ENCODE results near the gene IFT57.

Gene IFT57

DNA sequence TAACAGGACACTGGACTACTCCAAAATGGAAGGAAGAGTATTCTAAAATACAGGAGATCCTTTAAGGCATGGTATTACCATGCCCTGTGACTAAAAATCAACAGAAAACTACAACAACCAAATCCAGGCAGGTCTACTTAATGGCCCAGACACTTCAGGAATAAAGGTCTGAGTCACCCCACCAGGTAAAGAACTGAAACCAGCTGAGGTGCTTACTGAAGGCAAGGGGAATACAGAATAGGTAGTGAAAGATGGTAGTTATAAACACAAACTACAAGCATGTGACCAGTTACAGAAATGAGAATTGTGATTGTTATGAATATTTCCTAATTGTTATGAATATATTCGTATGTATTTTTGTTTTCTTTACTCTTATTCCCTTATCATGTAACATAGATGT, 13.4 kb downstream of the IFT57 start:
- TF ChIP-seq NFIC (IDR thresholded peaks at IDR 0.05) (no peak), EP300 (IDR thresholded peaks at IDR 0.05; ENCODE audit: borderline replicate concordance) (no peak), ZBTB7A (IDR thresholded peaks at IDR 0.05; ENCODE audit: low read depth) (no peak), TCF12 (IDR thresholded peaks at IDR 0.05; ENCODE audit: low read depth) (no peak), EGR1 (IDR thresholded peaks at IDR 0.05) (no peak), RAD21 (IDR thresholded peaks at IDR 0.05; ENCODE audit: low read depth) (no peak)
- TF ChIP-seq, protein P1, sequence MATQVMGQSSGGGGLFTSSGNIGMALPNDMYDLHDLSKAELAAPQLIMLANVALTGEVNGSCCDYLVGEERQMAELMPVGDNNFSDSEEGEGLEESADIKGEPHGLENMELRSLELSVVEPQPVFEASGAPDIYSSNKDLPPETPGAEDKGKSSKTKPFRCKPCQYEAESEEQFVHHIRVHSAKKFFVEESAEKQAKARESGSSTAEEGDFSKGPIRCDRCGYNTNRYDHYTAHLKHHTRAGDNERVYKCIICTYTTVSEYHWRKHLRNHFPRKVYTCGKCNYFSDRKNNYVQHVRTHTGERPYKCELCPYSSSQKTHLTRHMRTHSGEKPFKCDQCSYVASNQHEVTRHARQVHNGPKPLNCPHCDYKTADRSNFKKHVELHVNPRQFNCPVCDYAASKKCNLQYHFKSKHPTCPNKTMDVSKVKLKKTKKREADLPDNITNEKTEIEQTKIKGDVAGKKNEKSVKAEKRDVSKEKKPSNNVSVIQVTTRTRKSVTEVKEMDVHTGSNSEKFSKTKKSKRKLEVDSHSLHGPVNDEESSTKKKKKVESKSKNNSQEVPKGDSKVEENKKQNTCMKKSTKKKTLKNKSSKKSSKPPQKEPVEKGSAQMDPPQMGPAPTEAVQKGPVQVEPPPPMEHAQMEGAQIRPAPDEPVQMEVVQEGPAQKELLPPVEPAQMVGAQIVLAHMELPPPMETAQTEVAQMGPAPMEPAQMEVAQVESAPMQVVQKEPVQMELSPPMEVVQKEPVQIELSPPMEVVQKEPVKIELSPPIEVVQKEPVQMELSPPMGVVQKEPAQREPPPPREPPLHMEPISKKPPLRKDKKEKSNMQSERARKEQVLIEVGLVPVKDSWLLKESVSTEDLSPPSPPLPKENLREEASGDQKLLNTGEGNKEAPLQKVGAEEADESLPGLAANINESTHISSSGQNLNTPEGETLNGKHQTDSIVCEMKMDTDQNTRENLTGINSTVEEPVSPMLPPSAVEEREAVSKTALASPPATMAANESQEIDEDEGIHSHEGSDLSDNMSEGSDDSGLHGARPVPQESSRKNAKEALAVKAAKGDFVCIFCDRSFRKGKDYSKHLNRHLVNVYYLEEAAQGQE (IDR thresholded peaks at IDR 0.05; ENCODE audit: low read depth): no peak

DNA sequence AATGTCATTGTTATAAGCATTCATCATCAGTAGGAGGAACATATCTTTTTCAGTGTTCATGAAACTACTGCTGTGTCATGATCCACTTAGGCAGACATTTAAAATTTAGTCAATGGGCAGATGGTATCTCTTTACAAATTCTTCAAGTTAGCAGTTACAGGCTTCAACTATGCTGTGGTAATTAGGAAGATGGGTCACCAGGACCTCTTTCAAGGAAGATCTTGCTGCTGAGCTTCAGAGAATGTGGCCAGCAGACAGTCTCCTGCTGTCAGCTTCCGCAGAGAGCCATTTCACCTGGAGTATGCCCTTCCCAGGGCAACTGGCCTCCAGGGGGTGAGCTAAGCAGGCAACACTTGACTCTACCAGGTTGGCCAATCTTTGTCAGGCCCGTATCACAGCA, 19.4 kb downstream of the IFT57 start:
- no peak for TF ChIP-seq RAD21 (IDR thresholded peaks at IDR 0.05; ENCODE audit: low read depth)
- TF ChIP-seq CEBPB (IDR thresholded peaks at IDR 0.05): no peak
- no peak for TF ChIP-seq ZBTB7A (IDR thresholded peaks at IDR 0.05; ENCODE audit: low read depth)
- no peak for TF ChIP-seq TEAD4 (IDR thresholded peaks at IDR 0.05)
- TF ChIP-seq NFIC (IDR thresholded peaks at IDR 0.05): no peak
- no peak for TF ChIP-seq TCF12 (IDR thresholded peaks at IDR 0.05; ENCODE audit: low read depth)
- TF ChIP-seq, protein P2, sequence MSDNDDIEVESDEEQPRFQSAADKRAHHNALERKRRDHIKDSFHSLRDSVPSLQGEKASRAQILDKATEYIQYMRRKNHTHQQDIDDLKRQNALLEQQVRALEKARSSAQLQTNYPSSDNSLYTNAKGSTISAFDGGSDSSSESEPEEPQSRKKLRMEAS (IDR thresholded peaks at IDR 0.05): no peak
- TF ChIP-seq, protein P3, sequence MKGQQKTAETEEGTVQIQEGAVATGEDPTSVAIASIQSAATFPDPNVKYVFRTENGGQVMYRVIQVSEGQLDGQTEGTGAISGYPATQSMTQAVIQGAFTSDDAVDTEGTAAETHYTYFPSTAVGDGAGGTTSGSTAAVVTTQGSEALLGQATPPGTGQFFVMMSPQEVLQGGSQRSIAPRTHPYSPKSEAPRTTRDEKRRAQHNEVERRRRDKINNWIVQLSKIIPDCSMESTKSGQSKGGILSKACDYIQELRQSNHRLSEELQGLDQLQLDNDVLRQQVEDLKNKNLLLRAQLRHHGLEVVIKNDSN (IDR thresholded peaks at IDR 0.05): no peak
- TF ChIP-seq TAF1 (IDR thresholded peaks at IDR 0.05; ENCODE audit: low read depth): no peak
- TF ChIP-seq, protein P1 (IDR thresholded peaks at IDR 0.05; ENCODE audit: low read depth): no peak
- TF ChIP-seq YY1 (IDR thresholded peaks at IDR 0.05; ENCODE audit: low read depth): no peak
- no peak for TF ChIP-seq EP300 (IDR thresholded peaks at IDR 0.05; ENCODE audit: borderline replicate concordance)
- TF ChIP-seq CREB1 (IDR thresholded peaks at IDR 0.05; ENCODE audit: low read depth): no peak
- TF ChIP-seq FOXM1 (IDR thresholded peaks at IDR 0.05; ENCODE audit: borderline replicate concordance, low read depth): no peak
- TF ChIP-seq EGR1 (IDR thresholded peaks at IDR 0.05): no peak

DNA sequence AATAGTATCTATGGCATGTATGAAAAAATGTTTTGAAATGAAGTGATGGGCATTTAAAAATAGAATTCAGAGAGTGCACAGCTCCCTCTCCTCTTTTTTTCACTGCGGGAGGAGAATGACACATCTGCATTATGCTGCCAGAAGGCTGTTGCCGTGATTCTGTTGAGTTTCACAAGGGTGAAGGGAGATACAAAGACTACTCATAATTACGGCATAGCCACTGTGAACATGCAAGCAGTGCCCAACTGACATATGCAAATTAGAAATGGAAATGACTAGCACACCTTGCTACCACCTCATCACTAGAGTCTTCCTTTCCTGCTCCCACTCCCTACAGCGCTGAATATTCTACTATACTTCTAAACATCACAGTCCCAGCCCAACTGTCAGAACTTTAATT, 20.1 kb downstream of the IFT57 start:
- TF ChIP-seq TCF12 (IDR thresholded peaks at IDR 0.05; ENCODE audit: low read depth) (no peak), YY1 (IDR thresholded peaks at IDR 0.05; ENCODE audit: low read depth) (no peak), TEAD4 (IDR thresholded peaks at IDR 0.05) (no peak), EP300 (IDR thresholded peaks at IDR 0.05; ENCODE audit: borderline replicate concordance) (no peak), TAF1 (IDR thresholded peaks at IDR 0.05; ENCODE audit: low read depth) (no peak), EGR1 (IDR thresholded peaks at IDR 0.05) (no peak), CEBPB (IDR thresholded peaks at IDR 0.05) (no peak)
- TF ChIP-seq, protein P1 (IDR thresholded peaks at IDR 0.05; ENCODE audit: low read depth): no peak
- TF ChIP-seq, protein P2 (IDR thresholded peaks at IDR 0.05): no peak

DNA sequence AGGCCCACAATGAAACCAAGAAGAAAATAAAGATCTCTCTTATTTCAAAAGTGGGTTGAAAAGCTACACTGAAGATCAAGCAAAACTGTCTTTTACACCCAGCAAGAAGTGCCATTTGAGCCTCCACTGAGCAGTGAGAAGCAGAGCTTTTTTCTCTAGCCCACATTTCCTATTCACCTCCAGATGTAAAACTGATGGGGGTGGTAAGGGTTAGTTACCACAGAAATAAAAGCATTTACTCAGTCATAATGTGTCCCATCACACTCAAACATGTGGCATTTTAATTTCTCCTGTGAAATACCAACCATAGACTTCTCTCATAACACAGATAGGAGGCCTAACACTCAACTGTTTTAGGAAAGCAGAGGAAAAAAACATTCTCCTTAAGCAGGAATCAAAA, 21.0 kb downstream of the IFT57 start:
- TF ChIP-seq RAD21 (IDR thresholded peaks at IDR 0.05; ENCODE audit: low read depth) (no peak), CREB1 (IDR thresholded peaks at IDR 0.05; ENCODE audit: low read depth) (no peak), EP300 (IDR thresholded peaks at IDR 0.05; ENCODE audit: borderline replicate concordance) (no peak), TEAD4 (IDR thresholded peaks at IDR 0.05) (no peak), TAF1 (IDR thresholded peaks at IDR 0.05; ENCODE audit: low read depth) (no peak), FOXM1 (IDR thresholded peaks at IDR 0.05; ENCODE audit: borderline replicate concordance, low read depth) (no peak), NFIC (IDR thresholded peaks at IDR 0.05) (no peak), CEBPB (IDR thresholded peaks at IDR 0.05) (no peak), TCF12 (IDR thresholded peaks at IDR 0.05; ENCODE audit: low read depth) (no peak), EGR1 (IDR thresholded peaks at IDR 0.05) (no peak), ZBTB7A (IDR thresholded peaks at IDR 0.05; ENCODE audit: low read depth) (no peak), YY1 (IDR thresholded peaks at IDR 0.05; ENCODE audit: low read depth) (no peak)
- TF ChIP-seq, protein P2 (IDR thresholded peaks at IDR 0.05): no peak
- TF ChIP-seq, protein P3 (IDR thresholded peaks at IDR 0.05): no peak
- TF ChIP-seq, protein P1 (IDR thresholded peaks at IDR 0.05; ENCODE audit: low read depth): no peak

Measured in Ishikawa (cell line).